Measurements from ENCODE around the gene PEDS1.

Gene PEDS1

GRCh38 chr20:50111120-50111828 lies 42.2 kb downstream of the PEDS1 start:
- Histone ChIP-seq H4K20me1 (ENCODE audit: insufficient read depth) (peaks cover 20% of the 10 kb centered on the region), H3K4me1 (ENCODE audit: low read depth, poor library complexity, severe bottlenecking) (peaks cover 50% of the 10 kb centered on the region)

GRCh38 chr20:50110141-50111047 lies 43.1 kb downstream of the PEDS1 start:
- Histone ChIP-seq H3K9ac (no peak overlapping the region), H3K27ac (no peak overlapping the region), H2AFZ (ENCODE audit: low read depth) (no peak overlapping the region), H3K4me2 (peak overlapping the region; percentile 46; the same call in 1 of the 2 replicates), H4K20me1 (ENCODE audit: insufficient read depth) (peaks cover 25% of the 10 kb centered on the region), H3K79me2 (ENCODE audit: insufficient read depth, low read depth) (peaks cover 78% of the 10 kb centered on the region), H3K27me3 (ENCODE audit: insufficient read depth, low read depth) (no peaks in the 10 kb centered on the region), H3K4me3 (IDR thresholded peaks at IDR 0.05; ENCODE audit: insufficient read depth, low read depth, low read length) (no peak overlapping the region), H3K36me3 (ENCODE audit: insufficient read depth) (no peaks in the 10 kb centered on the region), H3K4me1 (ENCODE audit: low read depth, poor library complexity, severe bottlenecking) (peaks cover 47% of the 10 kb centered on the region)
- no peak for TF ChIP-seq CTCF (conservative IDR thresholded peaks at IDR 0.05; ENCODE audit: low read depth, low read length)

More at GRCh38 chr20:50111120-50111828, 42.2 kb downstream of the PEDS1 start:
- TF ChIP-seq CTCF (conservative IDR thresholded peaks at IDR 0.05; ENCODE audit: low read depth, low read length): no peak
- H2AFZ ChIP-seq (ENCODE audit: low read depth): no peak overlapping the region
- peak overlapping the region; percentile 46 for H3K4me2 ChIP-seq
- H3K27me3 ChIP-seq (ENCODE audit: insufficient read depth, low read depth): no peaks in the 10 kb centered on the region
- H3K27ac ChIP-seq: no peak overlapping the region
- no peak overlapping the region for H3K4me3 ChIP-seq (IDR thresholded peaks at IDR 0.05; ENCODE audit: insufficient read depth, low read depth, low read length)
- H3K36me3 ChIP-seq (ENCODE audit: insufficient read depth): no peaks in the 10 kb centered on the region
- peaks cover 71% of the 10 kb centered on the region for H3K79me2 ChIP-seq (ENCODE audit: insufficient read depth, low read depth)
- no peak overlapping the region; the same call in 1 of the 2 replicates for H3K9ac ChIP-seq

GRCh38 chr20:50108556-50109235 lies 44.8 kb downstream of the PEDS1 start:
- Histone ChIP-seq H3K4me2 (no peak overlapping the region), H2AFZ (ENCODE audit: low read depth) (no peak overlapping the region), H3K9ac (no peak overlapping the region), H3K27ac (no peak overlapping the region), H3K79me2 (ENCODE audit: insufficient read depth, low read depth) (peaks cover 89% of the 10 kb centered on the region), H4K20me1 (ENCODE audit: insufficient read depth) (peaks cover 28% of the 10 kb centered on the region), H3K4me1 (ENCODE audit: low read depth, poor library complexity, severe bottlenecking) (peaks cover 35% of the 10 kb centered on the region), H3K4me3 (IDR thresholded peaks at IDR 0.05; ENCODE audit: insufficient read depth, low read depth, low read length) (no peak overlapping the region), H3K27me3 (ENCODE audit: insufficient read depth, low read depth) (no peaks in the 10 kb centered on the region), H3K36me3 (ENCODE audit: insufficient read depth) (no peaks in the 10 kb centered on the region)
- TF ChIP-seq CTCF (conservative IDR thresholded peaks at IDR 0.05; ENCODE audit: low read depth, low read length): no peak

- no peak overlapping the region for H3K9ac ChIP-seq
- no peaks in the 10 kb centered on the region for H3K27me3 ChIP-seq (ENCODE audit: insufficient read depth, low read depth)
- no peak for TF ChIP-seq CTCF (conservative IDR thresholded peaks at IDR 0.05; ENCODE audit: low read depth, low read length)
- peaks cover 32% of the 10 kb centered on the region for H3K4me1 ChIP-seq (ENCODE audit: low read depth, poor library complexity, severe bottlenecking)
- no peak overlapping the region for H3K27ac ChIP-seq
- H3K79me2 ChIP-seq (ENCODE audit: insufficient read depth, low read depth): peaks cover 97% of the 10 kb centered on the region
- no peak overlapping the region for H2AFZ ChIP-seq (ENCODE audit: low read depth)
- H3K4me2 ChIP-seq: no peak overlapping the region
- no peak overlapping the region for H3K4me3 ChIP-seq (IDR thresholded peaks at IDR 0.05; ENCODE audit: insufficient read depth, low read depth, low read length)
- H3K36me3 ChIP-seq (ENCODE audit: insufficient read depth): no peaks in the 10 kb centered on the region
- peaks cover 31% of the 10 kb centered on the region for H4K20me1 ChIP-seq (ENCODE audit: insufficient read depth)
Measured at GRCh38 chr20:50107796-50108331, 45.7 kb downstream of the PEDS1 start.
